Esophagus muscularis mucosa (tissue), 4 donors: Measurements from ENCODE around the gene CEP170B. TPM values are rescaled to one million over a fixed set of nuclear protein-coding genes. Genes with fewer than 3 reads are reported as not detected.

Experiments
- DNase-seq: peaks from one replicate; pipeline ENCODE4 v3.0.0-alpha.2; 2017; ENCODE audit errors: extremely low spot score
- H3K27ac ChIP-seq, 4 donors: fragments of 200-600 bp; sonication (generic); replicated peaks in 1 of 4; 1 replicate in 3 of 4; 2 replicates in 1 of 4; pipeline ENCODE4 v1.5.1; 2016 to 2019; ENCODE audit warnings: mild to moderate bottlenecking in 1 of 4
- H3K27me3 ChIP-seq, 4 donors: fragments of 200-600 bp; sonication (generic); one replicate each; pipeline versions ENCODE4 v1.5.1 to v1.6.0; 2016 to 2019
- H3K36me3 ChIP-seq, 4 donors: fragments of 200-600 bp; sonication (generic); one replicate each; pipeline ENCODE4 v1.5.1; 2016 to 2019
- H3K4me1 ChIP-seq, 4 donors: fragments of 200-600 bp; sonication (generic); one replicate each; pipeline ENCODE4 v1.5.1; 2016 to 2019
- H3K4me3 ChIP-seq, 4 donors: fragments of 200-600 bp; sonication (generic); 1 replicate in 2 of 4; 2 replicates in 2 of 4; pipeline ENCODE4 v1.5.1; 2016 to 2019; ENCODE audit warnings: mild to moderate bottlenecking in 4 of 4, moderate library complexity in 1 of 4
- H3K9me3 ChIP-seq, 4 donors: fragments of 200-600 bp; sonication (generic); 1 replicate in 3 of 4; 2 replicates in 1 of 4; pipeline ENCODE4 v1.5.1; 2016 to 2019
- EP300 ChIP-seq: sonication (generic); formaldehyde crosslinking; IDR thresholded peaks from one replicate; pipeline ENCODE4 v1.6.1; 2017; ENCODE audit warnings: antibody characterized with exemption
- POLR2A ChIP-seq: fragments of 450-650 bp; IDR thresholded peaks from one replicate; pipeline ENCODE4 v1.6.1; 2017; ENCODE audit warnings: antibody characterized with exemption, moderate library complexity, mild to moderate bottlenecking, low read depth
- POLR2AphosphoS5 ChIP-seq, 2 donors: sonication (generic); formaldehyde crosslinking; IDR thresholded peaks; one replicate each; pipeline ENCODE4 v1.6.1; 2017; ENCODE audit warnings: antibody characterized with exemption in 2 of 2
- WGBS: methylation state at CpG from one replicate; pipeline ENCODE4 v1.1.5; 2018; 5-methylcytosine and 5-hydroxymethylcytosine counted together
- intact Hi-C: fragments of 100-400 bp; cut with DNase I; formaldehyde crosslinking; loops from one replicate; pipeline ENCODE4 v1.15.1; 2023
- total RNA-seq, 4 donors: library from RNA; depleted of rRNA; stranded (reverse); fragments of >200 nt; gene quantifications; one replicate each; pipeline versions ENCODE4 v1.1.0 to v1.2.1, GENCODE V29; 2016
- TF ChIP-seq, protein P1 (sequence below), 3 experiments: fragments of 200-600 bp in 2 of 3; fragments of 450-650 bp in 1 of 3; sonication (generic) in 2 of 3; IDR thresholded peaks; one replicate each; pipeline ENCODE4 v1.5.1; 2017 to 2019; ENCODE audit warnings: antibody characterized with exemption in 3 of 3, mild to moderate bottlenecking in 2 of 3, moderate library complexity in 1 of 3

CEP170B gene
- total RNA-seq, 4 donors from 2014 or later, result 24.1 to 70.6 (median 45.7) TPM

DNA sequence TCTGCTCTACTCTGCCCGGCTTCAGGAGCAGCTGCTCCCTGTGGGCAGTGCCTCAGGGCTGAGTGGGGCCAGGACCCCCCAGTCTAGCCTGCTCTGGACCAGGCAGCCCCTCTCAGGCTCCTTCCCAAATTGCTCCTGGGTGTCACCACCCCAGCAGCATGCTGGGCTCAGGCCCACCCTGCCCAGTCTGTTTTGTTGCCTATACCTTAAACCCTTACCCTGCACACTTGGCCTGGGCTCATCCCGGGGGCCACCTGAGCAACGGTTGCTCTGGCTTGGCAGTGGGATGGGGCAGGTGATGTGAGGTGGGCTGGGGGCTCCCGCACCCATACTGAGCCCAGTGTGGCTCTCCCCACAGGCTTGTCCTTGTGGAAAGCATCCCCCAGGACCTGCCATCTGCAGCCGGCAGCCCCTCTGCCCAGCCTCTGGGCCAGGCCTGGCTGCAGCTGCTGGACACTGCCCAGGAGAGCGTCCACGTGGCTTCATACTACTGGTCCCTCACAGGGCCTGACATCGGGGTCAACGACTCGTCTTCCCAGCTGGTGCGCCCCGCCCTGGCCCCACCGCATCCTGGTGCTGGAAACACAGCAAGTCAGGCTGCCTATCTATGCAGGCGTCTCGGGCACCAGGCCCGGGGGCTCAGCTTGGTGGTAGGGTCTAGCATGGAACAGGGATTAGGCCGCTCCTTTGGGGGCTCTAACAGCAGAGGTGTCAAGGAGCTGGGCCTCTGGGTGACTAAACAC, 63.5 kb downstream of the CEP170B start:
- no peak overlapping the region for H3K4me3 ChIP-seq
- intact Hi-C loops, result no loop called here
- peaks cover 11 to 19% (median 18%) of the 10 kb centered on the region in 4 donors for H3K4me1 ChIP-seq
- H3K27me3 ChIP-seq, result no peaks in the 10 kb centered on the region
- no peak overlapping the region for H3K27ac ChIP-seq
- H3K9me3 ChIP-seq, result peaks cover 0 to 7% (median 6%) of the 10 kb centered on the region in 4 donors
- DNase-seq, result no peak
- no peaks in the 10 kb centered on the region for H3K36me3 ChIP-seq
- 93% methylated on average over 6 of the region's 17 CpGs for WGBS
- TF ChIP-seq POLR2A (no peak), EP300 (no peak), POLR2AphosphoS5 (IDR thresholded peaks at IDR 0.05) (no peak)
- TF ChIP-seq, protein P1, sequence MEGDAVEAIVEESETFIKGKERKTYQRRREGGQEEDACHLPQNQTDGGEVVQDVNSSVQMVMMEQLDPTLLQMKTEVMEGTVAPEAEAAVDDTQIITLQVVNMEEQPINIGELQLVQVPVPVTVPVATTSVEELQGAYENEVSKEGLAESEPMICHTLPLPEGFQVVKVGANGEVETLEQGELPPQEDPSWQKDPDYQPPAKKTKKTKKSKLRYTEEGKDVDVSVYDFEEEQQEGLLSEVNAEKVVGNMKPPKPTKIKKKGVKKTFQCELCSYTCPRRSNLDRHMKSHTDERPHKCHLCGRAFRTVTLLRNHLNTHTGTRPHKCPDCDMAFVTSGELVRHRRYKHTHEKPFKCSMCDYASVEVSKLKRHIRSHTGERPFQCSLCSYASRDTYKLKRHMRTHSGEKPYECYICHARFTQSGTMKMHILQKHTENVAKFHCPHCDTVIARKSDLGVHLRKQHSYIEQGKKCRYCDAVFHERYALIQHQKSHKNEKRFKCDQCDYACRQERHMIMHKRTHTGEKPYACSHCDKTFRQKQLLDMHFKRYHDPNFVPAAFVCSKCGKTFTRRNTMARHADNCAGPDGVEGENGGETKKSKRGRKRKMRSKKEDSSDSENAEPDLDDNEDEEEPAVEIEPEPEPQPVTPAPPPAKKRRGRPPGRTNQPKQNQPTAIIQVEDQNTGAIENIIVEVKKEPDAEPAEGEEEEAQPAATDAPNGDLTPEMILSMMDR (IDR thresholded peaks at IDR 0.05), result no peak

DNA sequence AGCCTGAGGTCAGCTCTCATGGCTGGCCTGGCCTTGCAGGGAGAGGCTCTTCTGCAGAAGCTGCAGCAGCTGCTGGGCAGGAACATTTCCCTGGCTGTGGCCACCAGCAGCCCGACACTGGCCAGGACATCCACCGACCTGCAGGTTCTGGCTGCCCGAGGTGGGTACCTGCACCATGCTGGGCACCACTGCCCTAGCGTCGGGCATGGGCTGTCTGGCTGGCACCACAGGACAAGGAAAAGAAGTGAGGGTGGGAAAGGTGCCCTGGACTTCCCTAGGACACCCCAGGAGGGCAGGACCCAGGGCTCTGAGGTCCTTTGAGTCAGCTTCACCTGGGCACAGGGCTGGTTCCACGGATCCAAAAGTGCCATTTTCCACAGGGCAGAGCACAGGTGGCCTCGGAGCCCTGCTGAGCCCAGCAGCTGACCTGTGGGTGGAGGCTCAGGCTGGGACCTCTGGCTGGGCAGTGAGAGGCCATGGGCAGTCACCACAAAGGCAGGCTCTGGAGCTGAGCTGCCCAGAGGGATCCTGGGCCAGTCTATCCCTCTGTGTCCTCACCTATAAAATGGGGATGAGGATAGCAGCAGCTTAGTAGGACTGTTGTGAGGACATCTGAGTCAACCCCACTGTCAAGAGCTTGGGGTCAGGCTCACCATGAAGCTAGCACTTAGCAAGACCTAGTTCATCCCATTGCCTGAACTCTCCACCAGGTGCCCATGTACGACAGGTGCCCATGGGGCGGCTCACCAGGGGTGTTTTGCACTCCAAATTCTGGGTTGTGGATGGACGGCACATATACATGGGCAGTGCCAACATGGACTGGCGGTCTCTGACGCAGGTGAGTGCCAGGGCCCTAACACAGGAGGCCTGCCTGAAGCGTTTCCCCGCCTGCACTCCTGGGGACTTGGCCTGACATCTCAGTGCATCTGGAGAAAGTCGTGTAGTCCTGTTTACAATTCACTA, 64.5 kb downstream of the CEP170B start:
- Histone ChIP-seq H3K9me3 (no peaks in the 10 kb centered on the region), H3K4me3 (no peak overlapping the region), H3K27ac (no peak overlapping the region), H3K36me3 (no peaks in the 10 kb centered on the region), H3K4me1 (peaks cover 11 to 29% (median 26%) of the 10 kb centered on the region in 4 donors), H3K27me3 (no peaks in the 10 kb centered on the region)
- no peak for TF ChIP-seq POLR2A
- no peak for TF ChIP-seq POLR2AphosphoS5 (IDR thresholded peaks at IDR 0.05)
- no peak for TF ChIP-seq EP300
- TF ChIP-seq, protein P1 (IDR thresholded peaks at IDR 0.05), result no peak
- DNase-seq, result no peak
- intact Hi-C loops, result loop anchor here (5.0 kb wide), 1 partner anchor 43 kb away; no protein-coding TSS in a partner anchor
- WGBS, result 79% methylated on average over 4 of the region's 15 CpGs

DNA sequence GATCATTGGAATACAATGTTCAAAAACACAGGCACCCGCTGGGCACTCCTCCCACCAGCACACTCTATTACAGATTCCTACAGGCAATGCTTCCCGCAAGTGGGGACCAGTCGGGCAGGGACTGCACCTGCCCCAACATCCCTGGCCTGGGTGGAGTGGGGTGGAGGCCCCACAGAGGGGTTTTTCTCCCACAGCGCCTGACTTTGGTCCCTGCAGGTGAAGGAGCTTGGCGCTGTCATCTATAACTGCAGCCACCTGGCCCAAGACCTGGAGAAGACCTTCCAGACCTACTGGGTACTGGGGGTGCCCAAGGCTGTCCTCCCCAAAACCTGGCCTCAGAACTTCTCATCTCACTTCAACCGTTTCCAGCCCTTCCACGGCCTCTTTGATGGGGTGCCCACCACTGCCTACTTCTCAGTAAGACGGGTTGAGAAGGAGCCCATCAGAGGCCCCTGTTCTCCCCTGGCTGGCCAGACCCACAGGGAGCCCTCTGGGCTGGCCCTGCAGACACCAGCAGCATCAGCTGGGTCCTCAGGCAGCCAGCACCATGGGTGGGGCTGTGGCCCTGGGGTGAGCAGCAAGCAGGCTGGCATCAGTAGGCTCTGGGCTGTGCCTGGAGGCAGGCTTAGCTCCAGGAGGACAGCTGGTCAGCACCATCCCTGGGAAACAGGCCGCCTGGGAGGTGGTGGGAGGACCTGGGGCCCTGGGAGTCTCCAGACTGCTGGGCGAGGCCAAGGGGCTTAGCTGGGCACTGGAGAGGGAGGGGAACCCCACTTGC, 65.6 kb downstream of the CEP170B start:
- TF ChIP-seq, protein P1 (IDR thresholded peaks at IDR 0.05), result no peak
- TF ChIP-seq POLR2A (no peak), POLR2AphosphoS5 (IDR thresholded peaks at IDR 0.05) (no peak), EP300 (no peak)
- Histone ChIP-seq H3K36me3 (no peaks in the 10 kb centered on the region), H3K4me1 (peaks cover 11 to 34% (median 25%) of the 10 kb centered on the region in 4 donors), H3K27ac (no peak overlapping the region), H3K9me3 (no peaks in the 10 kb centered on the region), H3K4me3 (no peak overlapping the region), H3K27me3 (no peaks in the 10 kb centered on the region)
- intact Hi-C loops, result loop anchor here (5.0 kb wide), 1 partner anchor 42 kb away; no protein-coding TSS in a partner anchor
- DNase-seq, result no peak
- WGBS, result 96% methylated on average over 9 of the region's 10 CpGs

DNA sequence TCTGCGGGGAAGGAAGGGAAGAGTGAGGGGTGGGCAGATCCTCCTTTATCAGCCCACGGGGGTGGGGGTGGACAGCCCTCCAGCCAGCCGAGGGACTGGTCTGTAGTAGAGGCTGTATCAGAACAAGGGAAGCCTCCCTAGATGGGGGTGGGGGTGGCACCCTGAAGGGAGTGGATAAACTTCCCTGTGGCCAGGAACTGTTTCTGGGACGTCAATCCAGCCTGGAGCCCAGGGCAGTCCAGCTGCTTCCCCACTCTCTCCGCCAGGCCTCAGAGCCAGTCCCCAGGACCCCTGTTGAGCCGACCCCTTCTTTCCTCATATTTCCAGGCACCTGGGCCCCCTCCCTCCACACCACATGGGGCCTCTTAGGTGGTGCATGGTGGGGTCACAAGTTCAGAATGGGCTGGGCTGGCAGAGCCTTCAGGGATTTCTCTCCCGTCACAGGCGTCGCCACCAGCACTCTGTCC, 66.3 kb downstream of the CEP170B start:
- Histone ChIP-seq H3K4me1 (peaks cover 11 to 34% (median 25%) of the 10 kb centered on the region in 4 donors), H3K27me3 (no peaks in the 10 kb centered on the region), H3K36me3 (no peaks in the 10 kb centered on the region), H3K4me3 (no peak overlapping the region), H3K9me3 (no peaks in the 10 kb centered on the region), H3K27ac (peak overlapping the region in 1 of 4 donors; percentile 79)
- WGBS, result 84% methylated on average over 8 of the region's 9 CpGs
- DNase-seq, result no peak
- TF ChIP-seq EP300 (no peak), POLR2AphosphoS5 (IDR thresholded peaks at IDR 0.05) (no peak), POLR2A (no peak)
- TF ChIP-seq, protein P1 (IDR thresholded peaks at IDR 0.05), result no peak
- intact Hi-C loops, result loop anchor here (5.0 kb wide), 1 partner anchor 41 kb away; no protein-coding TSS in a partner anchor
